ENCODE measurements around the gene CDK5R1.

- TF ChIP-seq CTCF (IDR thresholded peaks at IDR 0.05) (no peak), POLR2A (IDR thresholded peaks at IDR 0.05) (no peak), EP300 (IDR thresholded peaks at IDR 0.05) (no peak)
Measured at GRCh38 chr17:32440722-32441121, 46.1 kb upstream of the CDK5R1 start.

All from ovary (tissue), 3 donors.